Mucosa of descending colon (tissue), 3 donors: ENCODE data around the gene CABP4. TPM values are rescaled to one million over a fixed set of nuclear protein-coding genes. Genes with fewer than 3 reads are reported as not detected.
"Not testable (repeated sequence)": the region's sequence is repeated elsewhere in the genome, so short reads cannot be mapped to it uniquely, and the experiment has no call there.

Experiments used
- ATAC-seq: fragments of 200-7000 bp; cut with Tn5 transposase; one replicate; pipeline ENCODE4 v1.9.1; 2020; ENCODE audit warnings: mild to moderate bottlenecking, moderate library complexity
- DNase-seq, 3 donors: peaks; one replicate each; pipeline ENCODE4 v3.0.0-alpha.2; 2020
- H3K36me3 ChIP-seq: fragments of 200-600 bp; one replicate; pipeline ENCODE4 v1.8.0; 2021; ENCODE audit warnings: low read depth, mild to moderate bottlenecking
- H3K4me1 ChIP-seq: fragments of 200-600 bp; one replicate; pipeline ENCODE4 v1.8.0; 2021; ENCODE audit warnings: low read depth, mild to moderate bottlenecking
- H3K4me3 ChIP-seq: fragments of 200-600 bp; one replicate; pipeline ENCODE4 v1.8.0; 2021; ENCODE audit warnings: mild to moderate bottlenecking
- H3K9me3 ChIP-seq: fragments of 200-600 bp; one replicate; pipeline ENCODE4 v1.8.0; 2021; ENCODE audit warnings: mild to moderate bottlenecking
- CTCF ChIP-seq: fragments of 200-600 bp; IDR thresholded peaks from one replicate; pipeline ENCODE4 v1.8.0; 2022; ENCODE audit warnings: antibody characterized with exemption, mild to moderate bottlenecking
- intact Hi-C, 2 donors: fragments of 100-400 bp; cut with DNase I in 1 of 2; cut with micrococcal nuclease in 1 of 2; formaldehyde crosslinking; loops; one replicate each; pipeline versions ENCODE4 v1.11.0 to v1.11.1; 2022; cut with DNase I, micrococcal nuclease
- total RNA-seq, 3 donors: library from RNA; stranded (reverse); fragmentation: NEBNext Ultra II Directional in 2 of 3; extraction: Animal tissue kit (Norgen Biotek cat#: 25700) in 2 of 3; gene quantifications; one replicate each; pipeline versions ENCODE4 v1.2.1 to v1.2.4, GENCODE V29; 2021 to 2023
- donor health status: DM: no; HTN: no; CAD: no; lungs with moderate emphysema.
- donor health status: DM: no; HTN: no; CAD: no.
- donor health status: DM: no; HTN: yes; CAD: no.

Gene CABP4
- total RNA-seq, 3 donors from 2014 or later = 0.95 to 1.9 (median 1.2) TPM

DNA sequence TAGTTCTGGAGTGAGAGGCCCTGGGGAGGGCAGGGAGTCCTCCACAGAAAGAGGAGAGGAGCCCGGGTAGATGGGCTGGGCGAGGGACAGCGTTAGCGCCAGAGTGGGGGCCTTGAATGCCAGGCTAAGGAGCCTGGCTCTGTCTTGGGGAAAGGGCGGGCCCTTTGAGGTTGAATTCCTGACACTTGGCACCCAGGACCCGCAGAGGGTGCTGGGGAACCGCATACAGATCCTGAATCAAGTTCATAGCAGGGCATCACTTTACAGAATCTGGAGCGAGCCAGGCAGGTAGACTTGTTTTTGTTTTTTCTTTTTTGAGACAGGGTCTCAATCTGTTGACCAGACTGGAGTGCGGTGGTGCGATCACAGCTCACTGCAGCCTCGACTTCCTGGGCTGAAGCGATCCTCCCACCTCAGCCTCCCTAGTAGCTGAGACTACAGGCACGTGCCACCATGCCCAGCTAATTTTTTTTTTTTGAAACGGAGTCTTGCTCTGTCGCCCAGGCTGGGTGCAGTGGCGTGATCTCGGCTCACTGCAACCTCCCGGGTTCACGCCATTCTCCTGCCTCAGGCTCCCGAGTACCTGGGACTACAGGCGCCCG is 33.6 kb upstream of the CABP4 start:
- intact Hi-C loops = no loop called here
- Histone ChIP-seq H3K36me3 (peaks cover 3% of the 10 kb centered on the region), H3K9me3 (no peaks in the 10 kb centered on the region), H3K4me1 (peaks cover 18% of the 10 kb centered on the region), H3K4me3 (no peak overlapping the region)
- DNase-seq (no peak), ATAC-seq (peak; percentile 8)
- no peak for TF ChIP-seq CTCF

DNA sequence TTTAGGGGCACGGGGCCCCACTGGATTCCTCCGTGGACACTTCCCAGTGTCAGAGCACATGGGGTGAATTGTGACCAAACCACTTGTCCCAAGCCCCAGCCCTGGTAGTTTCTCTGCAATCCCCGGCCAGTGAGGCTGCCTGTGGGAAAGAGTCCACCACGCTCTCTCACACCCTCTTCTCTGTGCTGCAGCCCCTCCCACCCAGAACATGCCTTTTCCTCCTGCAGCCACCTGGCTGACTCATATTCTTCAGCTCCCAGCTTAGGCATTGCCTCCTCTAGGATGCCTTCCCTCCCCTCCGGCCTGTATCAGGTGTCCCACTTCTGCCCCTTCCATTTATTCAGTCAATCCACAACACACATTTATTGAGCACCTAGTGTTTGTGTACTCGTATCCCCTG is 32.3 kb upstream of the CABP4 start:
- Histone ChIP-seq H3K4me1 (peaks cover 18% of the 10 kb centered on the region), H3K36me3 (peaks cover 3% of the 10 kb centered on the region), H3K9me3 (no peaks in the 10 kb centered on the region), H3K4me3 (no peak overlapping the region)
- intact Hi-C loops = no loop called here
- ATAC-seq (no peak), DNase-seq (no peak)
- no peak for TF ChIP-seq CTCF

DNA sequence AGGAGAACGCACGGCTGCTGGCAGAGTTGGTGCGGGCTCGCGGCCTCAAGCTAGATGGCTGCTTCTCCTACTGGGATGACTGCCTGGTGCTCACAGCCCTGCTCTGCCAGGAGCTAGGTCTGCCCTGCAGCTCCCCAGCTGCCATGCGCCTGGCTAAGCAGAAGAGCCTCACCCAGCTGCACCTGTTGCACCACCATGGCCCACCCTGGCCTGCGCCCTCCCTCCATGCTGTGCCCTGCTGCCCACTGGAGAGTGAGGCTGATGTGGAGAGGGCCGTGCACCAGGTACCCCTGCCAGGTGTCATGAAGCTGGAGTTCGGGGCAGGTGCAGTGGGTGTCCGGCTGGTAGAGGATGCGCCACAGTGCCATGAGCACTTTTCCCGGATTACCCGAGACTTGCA is 31.7 kb upstream of the CABP4 start:
- H3K4me1 ChIP-seq = peaks cover 18% of the 10 kb centered on the region

DNA sequence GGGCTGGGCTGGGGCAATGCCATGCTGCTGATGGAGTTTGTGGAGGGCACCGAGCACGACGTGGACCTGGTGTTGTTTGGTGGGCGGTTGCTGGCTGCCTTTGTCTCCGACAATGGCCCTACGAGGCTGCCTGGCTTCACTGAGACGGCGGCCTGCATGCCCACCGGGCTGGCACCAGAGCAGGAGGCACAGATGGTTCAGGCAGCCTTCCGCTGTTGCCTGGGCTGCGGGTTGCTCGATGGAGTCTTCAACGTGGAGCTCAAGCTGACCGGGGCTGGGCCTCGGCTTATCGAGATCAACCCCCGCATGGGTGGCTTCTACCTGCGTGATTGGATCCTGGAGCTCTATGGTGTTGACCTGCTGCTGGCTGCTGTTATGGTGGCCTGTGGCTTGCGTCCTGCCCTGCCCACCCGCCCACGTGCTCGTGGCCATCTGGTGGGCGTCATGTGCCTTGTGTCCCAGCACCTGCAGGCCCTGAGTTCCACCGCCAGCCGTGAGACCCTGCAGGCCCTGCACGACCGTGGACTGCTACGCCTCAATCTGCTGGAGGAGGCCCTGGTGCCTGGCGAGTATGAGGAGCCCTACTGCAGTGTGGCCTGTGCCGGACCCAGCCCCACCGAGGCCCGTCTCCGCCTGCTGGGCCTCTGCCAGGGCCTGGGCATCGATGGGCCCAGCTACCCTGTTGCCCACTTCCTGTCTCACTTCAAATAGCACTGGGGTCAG is 31.1 kb upstream of the CABP4 start:
- ATAC-seq (no peak), DNase-seq (no peak)
- H3K4me1 ChIP-seq = peaks cover 21% of the 10 kb centered on the region
- no peak for TF ChIP-seq CTCF
- intact Hi-C loops = no loop called here
- no peak overlapping the region for H3K4me3 ChIP-seq
- H3K9me3 ChIP-seq = no peaks in the 10 kb centered on the region
- H3K36me3 ChIP-seq = peaks cover 3% of the 10 kb centered on the region

More for the DNA sequence above, 31.7 kb upstream of the CABP4 start:
- no peak for TF ChIP-seq CTCF
- no peak overlapping the region for H3K4me3 ChIP-seq
- no peaks in the 10 kb centered on the region for H3K9me3 ChIP-seq
- H3K36me3 ChIP-seq = peaks cover 3% of the 10 kb centered on the region
- ATAC-seq (no peak), DNase-seq (no peak)
- intact Hi-C loops = no loop called here

DNA sequence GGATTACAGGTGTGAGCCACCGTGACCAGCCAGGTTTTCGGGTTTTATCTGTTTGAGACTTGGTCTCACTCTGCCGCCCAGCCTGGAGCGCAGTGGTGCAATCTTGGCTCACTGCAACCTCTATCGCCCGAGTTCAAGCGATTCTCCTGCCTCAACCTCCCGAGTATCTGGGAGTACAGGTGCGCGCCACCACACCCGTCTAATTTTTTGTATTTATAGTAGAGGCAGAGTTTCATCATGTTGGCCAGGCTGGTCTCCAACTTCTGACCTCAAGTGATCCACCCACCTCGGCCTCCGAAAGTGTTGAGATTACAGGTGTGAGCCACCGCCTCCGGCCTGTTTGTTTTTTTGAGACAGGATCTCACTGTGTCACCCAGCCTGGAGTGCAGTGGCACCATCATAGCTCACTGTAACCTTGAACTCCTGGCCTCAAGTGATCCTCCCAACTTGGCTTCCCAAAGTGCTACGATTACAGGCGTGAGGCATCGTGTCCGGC is 27.7 kb upstream of the CABP4 start:
- ATAC-seq (peak; percentile 10), DNase-seq (peak in 1 of 3 donors; percentile 36)
- intact Hi-C loops, H3K36me3 ChIP-seq, H3K4me3 ChIP-seq, H3K9me3 ChIP-seq: not testable (repeated sequence)
- H3K4me1 ChIP-seq = peaks cover 16% of the 10 kb centered on the region
